ENCODE results near the gene EFNA5.

The EFNA5 gene

GRCh38 chr5:107418902-107419301, 251.8 kb downstream of the EFNA5 start:
- H3K4me3 ChIP-seq (replicated peaks; ENCODE audit: low read depth, low read length): no peak overlapping the region
- no peak for DNase-seq (ENCODE audit: low read depth)
- no peak for TF ChIP-seq CTCF (IDR thresholded peaks at IDR 0.05; ENCODE audit: low read length, missing control alignments)

DNA sequence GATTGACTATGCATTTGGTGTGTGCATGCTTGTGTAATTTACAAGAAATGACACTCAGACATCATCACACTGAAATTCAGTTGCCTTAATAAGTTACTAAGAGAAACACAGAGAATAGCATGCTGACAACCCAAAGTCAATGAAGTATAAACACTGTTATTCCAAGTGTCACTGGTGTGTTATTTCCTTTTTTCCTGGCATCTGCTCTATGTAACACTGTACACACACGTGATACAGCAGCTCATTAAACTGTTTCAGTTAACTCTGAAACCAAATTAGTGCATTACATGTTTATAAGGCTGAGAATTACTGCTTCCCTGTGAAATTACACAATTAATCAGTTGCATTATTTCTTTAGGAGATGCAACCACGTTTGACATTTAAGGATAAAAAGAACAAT, 252.7 kb downstream of the EFNA5 start:
- no peak for TF ChIP-seq CTCF (IDR thresholded peaks at IDR 0.05; ENCODE audit: low read length, missing control alignments)
- H3K4me3 ChIP-seq (replicated peaks; ENCODE audit: low read depth, low read length): no peak overlapping the region
- no peak for DNase-seq (ENCODE audit: low read depth)

GRCh38 chr5:107415762-107416161, 255.0 kb downstream of the EFNA5 start:
- H3K4me3 ChIP-seq (replicated peaks; ENCODE audit: low read depth, low read length): no peak overlapping the region
- TF ChIP-seq CTCF (IDR thresholded peaks at IDR 0.05; ENCODE audit: low read length, missing control alignments): no peak
- no peak for DNase-seq (ENCODE audit: low read depth)

GRCh38 chr5:107414802-107415201, 255.9 kb downstream of the EFNA5 start:
- TF ChIP-seq CTCF (IDR thresholded peaks at IDR 0.05; ENCODE audit: low read length, missing control alignments): no peak
- no peak overlapping the region for H3K4me3 ChIP-seq (replicated peaks; ENCODE audit: low read depth, low read length)
- no peak for DNase-seq (ENCODE audit: low read depth)

GRCh38 chr5:107413754-107414153, 257.0 kb downstream of the EFNA5 start:
- TF ChIP-seq CTCF (IDR thresholded peaks at IDR 0.05; ENCODE audit: low read length, missing control alignments): no peak
- DNase-seq (ENCODE audit: low read depth): no peak
- no peak overlapping the region for H3K4me3 ChIP-seq (replicated peaks; ENCODE audit: low read depth, low read length)

DNA sequence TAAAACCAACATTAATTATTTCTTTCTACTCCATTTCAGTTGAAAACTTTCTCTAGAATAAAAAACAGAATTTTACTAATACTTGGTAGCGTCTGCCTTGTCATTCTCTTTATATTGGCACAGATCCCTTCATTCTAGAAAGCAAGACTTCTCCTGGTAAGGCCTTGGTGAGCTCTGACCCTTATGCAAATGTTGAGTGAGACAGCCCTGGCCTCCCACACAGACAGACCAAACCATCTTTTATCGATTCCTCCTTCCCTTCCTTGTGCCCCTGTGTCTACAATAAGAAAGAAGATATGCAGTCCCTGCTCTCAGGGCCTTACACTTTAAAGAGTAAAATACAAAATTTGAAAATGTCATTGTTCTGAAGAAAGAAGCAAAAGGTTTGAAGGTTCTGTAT, 262.2 kb downstream of the EFNA5 start:
- DNase-seq (ENCODE audit: low read depth): no peak
- TF ChIP-seq CTCF (IDR thresholded peaks at IDR 0.05; ENCODE audit: low read length, missing control alignments): no peak
- H3K4me3 ChIP-seq (replicated peaks; ENCODE audit: low read depth, low read length): no peak overlapping the region

GRCh38 chr5:107407713-107408298, 262.9 kb downstream of the EFNA5 start:
- H3K4me3 ChIP-seq (replicated peaks; ENCODE audit: low read depth, low read length): no peak overlapping the region
- TF ChIP-seq CTCF (IDR thresholded peaks at IDR 0.05; ENCODE audit: low read length, missing control alignments): no peak
- no peak for DNase-seq (ENCODE audit: low read depth)
